Sigmoid colon (tissue), 4 donors: ENCODE measurements around the gene HCFC2.

Experiments
- EP300 ChIP-seq, 4 donors: sonication (generic); formaldehyde crosslinking; IDR thresholded peaks; one replicate each; pipeline ENCODE4 v1.6.1; 2017; ENCODE audit warnings: antibody characterized with exemption in 4 of 4
- POLR2A ChIP-seq, 2 donors: fragments of 450-650 bp; IDR thresholded peaks; one replicate each; pipeline ENCODE4 v1.6.1; 2016; ENCODE audit warnings: antibody characterized with exemption in 2 of 2, mild to moderate bottlenecking in 2 of 2, moderate library complexity in 2 of 2
- POLR2AphosphoS5 ChIP-seq, 4 donors: sonication (generic); formaldehyde crosslinking; IDR thresholded peaks; one replicate each; pipeline ENCODE4 v1.6.1; 2017; ENCODE audit warnings: antibody characterized with exemption in 4 of 4
- TF ChIP-seq, protein P1 (sequence below), 4 experiments: fragments of 450-650 bp in 3 of 4; fragments of 200-600 bp in 1 of 4; IDR thresholded peaks; one replicate each; pipeline ENCODE4 v1.5.1; 2016 to 2019; ENCODE audit warnings: antibody characterized with exemption in 4 of 4, mild to moderate bottlenecking in 3 of 4, moderate library complexity in 2 of 4

- no peak for TF ChIP-seq POLR2A (IDR thresholded peaks at IDR 0.05)
- TF ChIP-seq, protein P1, sequence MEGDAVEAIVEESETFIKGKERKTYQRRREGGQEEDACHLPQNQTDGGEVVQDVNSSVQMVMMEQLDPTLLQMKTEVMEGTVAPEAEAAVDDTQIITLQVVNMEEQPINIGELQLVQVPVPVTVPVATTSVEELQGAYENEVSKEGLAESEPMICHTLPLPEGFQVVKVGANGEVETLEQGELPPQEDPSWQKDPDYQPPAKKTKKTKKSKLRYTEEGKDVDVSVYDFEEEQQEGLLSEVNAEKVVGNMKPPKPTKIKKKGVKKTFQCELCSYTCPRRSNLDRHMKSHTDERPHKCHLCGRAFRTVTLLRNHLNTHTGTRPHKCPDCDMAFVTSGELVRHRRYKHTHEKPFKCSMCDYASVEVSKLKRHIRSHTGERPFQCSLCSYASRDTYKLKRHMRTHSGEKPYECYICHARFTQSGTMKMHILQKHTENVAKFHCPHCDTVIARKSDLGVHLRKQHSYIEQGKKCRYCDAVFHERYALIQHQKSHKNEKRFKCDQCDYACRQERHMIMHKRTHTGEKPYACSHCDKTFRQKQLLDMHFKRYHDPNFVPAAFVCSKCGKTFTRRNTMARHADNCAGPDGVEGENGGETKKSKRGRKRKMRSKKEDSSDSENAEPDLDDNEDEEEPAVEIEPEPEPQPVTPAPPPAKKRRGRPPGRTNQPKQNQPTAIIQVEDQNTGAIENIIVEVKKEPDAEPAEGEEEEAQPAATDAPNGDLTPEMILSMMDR (IDR thresholded peaks at IDR 0.05): no peak
- no peak for TF ChIP-seq POLR2AphosphoS5 (IDR thresholded peaks at IDR 0.05)
- TF ChIP-seq EP300 (IDR thresholded peaks at IDR 0.05): no peak
These were observed 66.4 kb downstream of the HCFC2 start for GRCh38 chr12:104130760-104131159.
